K562 (cell line): ENCODE results near the gene HAUS3. TPM values are rescaled to one million over a fixed set of nuclear protein-coding genes. Genes with fewer than 3 reads are reported as not detected.

ENCODE experiments used
- ATAC-seq: fragments of 200-7000 bp; cut with Tn5 transposase; 3 replicates; pipeline ENCODE4 v1.9.1; 2020; ENCODE audit warnings: moderate library complexity
- BruUV-seq: library from RNA; stranded (reverse); fragments of 400-500 nt; replicated peaks from 2 replicates; lab custom pipeline; 2021; lab: Mats Ljungman, UMichigan
- CTCF ChIA-PET: fragments of 300-600 bp; formaldehyde crosslinking; extraction: SDS; loops from one replicate; lab custom pipeline; 2021; ENCODE audit warnings: low intra/inter-chr PET ratio; lab: Yijun Ruan, JAX
- POLR2A ChIA-PET: fragments of 300-600, 350-650 bp; sonication (Branson Sonifier 250); formaldehyde crosslinking; extraction: SDS; loops from one replicate; lab custom pipeline; 2021; ENCODE audit warnings: antibody characterized with exemption, inconsistent platforms; lab: Yijun Ruan, JAX
- DNase-seq, 4 experiments: peaks; one replicate each; pipeline versions ENCODE4 v3.0.0 to v3.0.0-alpha.2; 2011 to 2018; ENCODE audit warnings: low spot score in 3 of 4, mixed read lengths in 3 of 4; ENCODE audit errors: extremely low read depth in 1 of 4
- FAIRE-seq: peaks from 2 replicates; lab custom pipeline; 2011; peaks lifted over from hg19 to GRCh38; lab: Jason Lieb, UNC
- H2AFZ ChIP-seq: 2 replicates; pipeline ENCODE4 v1.6.0; 2011; ENCODE audit warnings: low read depth, low read length, control low read depth, inconsistent platforms
- H3K27ac ChIP-seq: fragments of 200-600 bp; 3 replicates; pipeline ENCODE4 v1.8.0; 2011; ENCODE audit warnings: low read depth, mild to moderate bottlenecking, control low read depth, inconsistent platforms, low read length, moderate library complexity, mixed read lengths; ENCODE audit errors: extremely low read depth
- H3K27me3 ChIP-seq, 2 experiments: fragments of 300-600 bp in 1 of 2; 2 replicates in 1 of 2; 3 replicates in 1 of 2; pipeline versions ENCODE4 v1.6.0 to v1.8.0; 2011; ENCODE audit warnings: inconsistent platforms in 2 of 2, low read length in 2 of 2, mild to moderate bottlenecking in 1 of 2, mixed read lengths in 1 of 2, moderate library complexity in 1 of 2; ENCODE audit not compliant: control insufficient read depth in 2 of 2, insufficient read depth in 2 of 2
- H3K36me3 ChIP-seq: fragments of 300-600 bp; 3 replicates; pipeline ENCODE4 v1.8.0; 2011; ENCODE audit warnings: mild to moderate bottlenecking, low read length, inconsistent platforms; ENCODE audit not compliant: control insufficient read depth, insufficient read depth
- H3K4me1 ChIP-seq, 2 experiments: fragments of 200-600 bp in 1 of 2; replicated peaks in 1 of 2; 2 replicates in 1 of 2; 3 replicates in 1 of 2; pipeline versions ENCODE4 v1.5.1 to v1.8.0; 2011; ENCODE audit warnings: inconsistent platforms in 2 of 2, low read length in 2 of 2, mild to moderate bottlenecking in 1 of 2, mixed read lengths in 1 of 2, moderate library complexity in 1 of 2; ENCODE audit not compliant: control insufficient read depth in 2 of 2, insufficient read depth in 2 of 2
- H3K4me2 ChIP-seq: 2 replicates; pipeline ENCODE4 v1.6.1; 2011; ENCODE audit warnings: low read length, control low read depth, inconsistent platforms, mixed read lengths; ENCODE audit not compliant: insufficient read depth
- H3K4me3 ChIP-seq: fragments of 200-600 bp; sonication (generic), shearing (Covaris generic); 2 replicates; pipeline ENCODE4 v1.5.1; 2016; ENCODE audit warnings: control low read depth, inconsistent platforms
- H3K79me2 ChIP-seq: fragments of 200-600 bp; 3 replicates; pipeline ENCODE4 v1.8.0; 2011; ENCODE audit warnings: low read length, inconsistent platforms; ENCODE audit not compliant: control insufficient read depth, insufficient read depth
- H3K9ac ChIP-seq, 2 experiments: 2 replicates each; pipeline versions ENCODE4 v1.6.0 to v1.6.1; 2011; ENCODE audit warnings: low read depth in 2 of 2, low read length in 2 of 2, control low read depth in 1 of 2, inconsistent platforms in 1 of 2, mild to moderate bottlenecking in 1 of 2, mixed read lengths in 1 of 2; ENCODE audit not compliant: insufficient read depth in 1 of 2
- H3K9me1 ChIP-seq: one replicate; pipeline ENCODE4 v1.6.0; 2011; ENCODE audit warnings: inconsistent platforms, mild to moderate bottlenecking, low read length, moderate library complexity; ENCODE audit not compliant: control insufficient read depth, insufficient read depth
- H3K9me3 ChIP-seq: replicated peaks from 2 replicates; pipeline ENCODE4 v1.5.1; 2011; ENCODE audit warnings: low read depth, low read length, inconsistent platforms; ENCODE audit not compliant: control insufficient read depth, insufficient read depth
- H4K20me1 ChIP-seq: replicated peaks from 2 replicates; pipeline ENCODE4 v1.6.1; 2011; ENCODE audit warnings: low read length, inconsistent platforms, mixed read lengths; ENCODE audit not compliant: control insufficient read depth, insufficient read depth
- MAX ChIP-seq: sonication (generic); formaldehyde crosslinking; IDR thresholded peaks from 2 replicates; pipeline ENCODE4 v1.9.0; 2022; ENCODE audit warnings: mild to moderate bottlenecking, missing genetic modification reagents
- POLR3G ChIP-seq: IDR thresholded peaks from 2 replicates; pipeline ENCODE4 v1.6.1; 2011; ENCODE audit not compliant: insufficient read length, insufficient replicate concordance; ENCODE audit errors: extremely low read depth
- USF1 ChIP-seq: sonication (generic); formaldehyde crosslinking; IDR thresholded peaks from 2 replicates; pipeline ENCODE4 v1.9.0; 2022; ENCODE audit warnings: mild to moderate bottlenecking, missing genetic modification reagents
- ZNF197 ChIP-seq: fragments of 200-800 bp; sonication (Bioruptor generic); IDR thresholded peaks from 2 replicates; pipeline ENCODE4 v1.6.1; 2016; ENCODE audit warnings: low read depth, missing genetic modification characterization, missing compliant biosample characterization
- ZNF217 ChIP-seq: sonication (generic); formaldehyde crosslinking; IDR thresholded peaks from 2 replicates; pipeline ENCODE4 v1.8.0; 2022; ENCODE audit warnings: mild to moderate bottlenecking, missing genetic modification reagents
- WGBS: fragments of 100-300 bp; shearing (Covaris generic); methylation state at CpG from one replicate; pipeline ENCODE4 v1.1.6; 2016; ENCODE audit warnings: low coverage, mixed read lengths; ENCODE audit not compliant: insufficient coverage; ENCODE audit errors: missing lambda C conversion rate; 5-methylcytosine and 5-hydroxymethylcytosine counted together
- in situ Hi-C: fragments of 300-500 bp; cut with MboI; formaldehyde crosslinking; loops from 4 replicates; pipeline ENCODE4 v1.15.0; 2018; ENCODE audit warnings: inconsistent platforms, mixed read lengths
- intact Hi-C: fragments of 100-400 bp; cut with micrococcal nuclease; formaldehyde crosslinking; loops from 2 replicates; pipeline ENCODE4 v1.14.2; 2022
- polyA plus RNA-seq, 8 experiments: library from polyadenylated mRNA; depleted of rRNA in 4 of 8; stranded (reverse) in 5 of 8; unstranded in 3 of 8; fragments of >200 nt; fragmentation: Nextera tagmentation in 2 of 8; fragmentation: Illumina TruSeq in 1 of 8; extraction: Ambion mirVana in 2 of 8; extraction: Trizol in 1 of 8; gene quantifications; 2 replicates each; pipeline versions ENCODE4 v1.2.1 to v1.2.3, GENCODE V29; 2011 to 2014; ENCODE audit warnings: inconsistent platforms in 1 of 8, missing spikeins in 1 of 8
- total RNA-seq, 7 experiments: library from RNA; depleted of rRNA in 6 of 7; stranded (reverse); fragments of >200 nt in 6 of 7; fragmentation: Illumina TruSeq in 2 of 7; extraction: Trizol in 2 of 7; gene quantifications; 2 replicates each; pipeline versions ENCODE4 v1.2.1 to v1.2.3, GENCODE V29; 2011 to 2021; ENCODE audit warnings: low replicate concordance in 1 of 7

HAUS3 gene
- total and polyA plus RNA-seq, 9 of the 15 experiments (the other 6 are each of a cell fraction or from before 2014, with no cell fraction given), result 8.9 to 25.7 (median 21.5) TPM

GRCh38 chr4:2268357-2269205 lies 26.7 kb upstream of the HAUS3 start:
- WGBS, result 76% methylated on average over 21 of the region's 22 CpGs
- no peaks in the 10 kb centered on the region for H3K9me1 ChIP-seq
- in situ Hi-C loops, result no loop called here
- CTCF ChIA-PET, result no interaction called here
- peaks cover 12% of the 10 kb centered on the region; the same call in 1 of the 3 replicates for H3K36me3 ChIP-seq
- no peaks in the 10 kb centered on the region for H3K9me3 ChIP-seq
- H3K9ac ChIP-seq, result peak overlapping the region in 1 of 2 experiments; percentile 82; a peak in 1 of 4 replicates
- no peak overlapping the region for H3K27ac ChIP-seq
- intact Hi-C loops, result no loop called here
- peaks cover 12 to 85% of the 10 kb centered on the region in 2 experiments for H3K4me1 ChIP-seq
- H2AFZ ChIP-seq, result no peak overlapping the region
- H3K27me3 ChIP-seq, result no peaks in the 10 kb centered on the region
- no peaks in the 10 kb centered on the region for H4K20me1 ChIP-seq
- no peak for ATAC-seq
- peak overlapping the region; percentile 24; the same call in 1 of the 2 replicates for H3K4me2 ChIP-seq
- no TSS peak for BruUV-seq
- H3K79me2 ChIP-seq, result no peaks in the 10 kb centered on the region
- H3K4me3 ChIP-seq, result no peak overlapping the region
- DNase-seq, result no peak
- TF ChIP-seq ZNF197, result no peak
- TF ChIP-seq USF1, result 0 out of 2 replicates have a peak, but pooled peaks have one; percentile 14
- no peak for FAIRE-seq
- POLR2A ChIA-PET, result no interaction called here

GRCh38 chr4:2267841-2268240 lies 25.9 kb upstream of the HAUS3 start:
- Histone ChIP-seq H4K20me1 (no peaks in the 10 kb centered on the region), H3K79me2 (no peaks in the 10 kb centered on the region), H2AFZ (peak overlapping the region; percentile 91), H3K9ac (peak overlapping the region in 1 of 2 experiments; percentile 82; a peak in 3 of 4 replicates), H3K36me3 (peaks cover 8% of the 10 kb centered on the region; the same call in 1 of the 3 replicates), H3K4me2 (peak overlapping the region; percentile 51), H3K27ac (no peak overlapping the region; the same call in 2 of the 3 replicates), H3K4me1 (peaks cover 13 to 84% of the 10 kb centered on the region in 2 experiments)
- intact Hi-C loops, result no loop called here
- WGBS, result 56% methylated on average over 10 of the region's 12 CpGs
- ATAC-seq, result peak; percentile 7
- POLR2A ChIA-PET, result no interaction called here
- no TSS peak for BruUV-seq
- TF ChIP-seq POLR3G, result no peak
- 0 out of 2 replicates have a peak, but pooled peaks have one; percentile 5 for TF ChIP-seq MAX (CRISPR knock-in tag)
- no peak for TF ChIP-seq ZNF217 (CRISPR knock-in tag)
- TF ChIP-seq, all 486 proteins: peak for 1
- DNase-seq (no peak), FAIRE-seq (no peak)
- no peaks in the 10 kb centered on the region for H3K9me3 ChIP-seq
- in situ Hi-C loops, result no loop called here
- H3K27me3 ChIP-seq, result no peaks in the 10 kb centered on the region
- CTCF ChIA-PET, result no interaction called here
- H3K4me3 ChIP-seq, result no peak overlapping the region
- no peaks in the 10 kb centered on the region for H3K9me1 ChIP-seq
